ENCODE results near the gene CHD9.

CHD9 gene

DNA sequence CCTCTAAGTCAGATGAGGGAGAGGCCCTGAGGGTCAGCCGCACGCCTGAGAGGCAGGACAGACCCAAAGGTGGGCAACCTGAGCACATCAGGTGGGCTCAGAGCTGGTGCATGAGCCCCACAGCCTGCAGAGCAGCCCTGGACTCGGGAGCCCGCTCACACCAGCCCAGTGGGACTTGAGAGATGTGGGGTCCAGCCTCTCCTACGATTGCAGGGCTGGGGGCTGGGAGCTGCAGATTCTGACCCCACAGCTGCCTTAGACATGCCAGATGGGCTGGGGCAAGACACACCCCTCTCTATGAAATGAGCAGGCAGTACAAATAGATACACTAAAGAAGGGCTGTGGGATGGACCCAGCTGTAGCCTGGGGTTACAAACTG is 302.4 kb downstream of the CHD9 start:
- no peak overlapping the region for H3K9ac ChIP-seq (ENCODE audit: low read length)
- H3K4me3 ChIP-seq (ENCODE audit: low read length): no peak overlapping the region
- H3K27me3 ChIP-seq (ENCODE audit: control insufficient read depth, insufficient read depth, low read length): no peaks in the 10 kb centered on the region
- no peak overlapping the region for H3K27ac ChIP-seq (ENCODE audit: low read depth, low read length)
- H3K36me3 ChIP-seq (ENCODE audit: control insufficient read depth, insufficient read depth, low read length): no peaks in the 10 kb centered on the region
- H3K4me1 ChIP-seq (ENCODE audit: control insufficient read depth, insufficient read depth, low read length): no peaks in the 10 kb centered on the region

DNA sequence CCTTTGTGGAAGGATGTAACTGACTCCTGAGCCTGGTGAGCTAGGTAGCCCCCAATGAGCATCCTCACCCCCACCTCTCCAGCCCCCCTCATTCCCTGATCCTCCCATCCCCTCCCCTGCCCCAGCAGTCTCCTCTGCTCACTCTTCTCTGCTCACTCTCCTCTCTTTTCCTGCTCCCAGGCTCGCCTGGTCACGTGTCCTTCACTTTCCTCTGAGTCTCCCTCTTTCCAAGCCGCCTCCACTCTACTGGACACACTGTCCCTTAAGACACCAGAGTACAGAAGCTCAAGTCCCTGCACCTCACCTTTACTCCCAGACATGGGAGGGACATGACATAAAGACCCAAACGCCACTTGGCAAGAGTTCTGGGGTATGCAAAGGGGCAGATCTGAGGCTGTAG is 303.2 kb downstream of the CHD9 start:
- no peaks in the 10 kb centered on the region for H3K4me1 ChIP-seq (ENCODE audit: control insufficient read depth, insufficient read depth, low read length)
- H3K9ac ChIP-seq (ENCODE audit: low read length): no peak overlapping the region
- no peak overlapping the region for H3K27ac ChIP-seq (ENCODE audit: low read depth, low read length)
- H3K36me3 ChIP-seq (ENCODE audit: control insufficient read depth, insufficient read depth, low read length): no peaks in the 10 kb centered on the region
- no peaks in the 10 kb centered on the region for H3K27me3 ChIP-seq (ENCODE audit: control insufficient read depth, insufficient read depth, low read length)
- H3K4me3 ChIP-seq (ENCODE audit: low read length): no peak overlapping the region

DNA sequence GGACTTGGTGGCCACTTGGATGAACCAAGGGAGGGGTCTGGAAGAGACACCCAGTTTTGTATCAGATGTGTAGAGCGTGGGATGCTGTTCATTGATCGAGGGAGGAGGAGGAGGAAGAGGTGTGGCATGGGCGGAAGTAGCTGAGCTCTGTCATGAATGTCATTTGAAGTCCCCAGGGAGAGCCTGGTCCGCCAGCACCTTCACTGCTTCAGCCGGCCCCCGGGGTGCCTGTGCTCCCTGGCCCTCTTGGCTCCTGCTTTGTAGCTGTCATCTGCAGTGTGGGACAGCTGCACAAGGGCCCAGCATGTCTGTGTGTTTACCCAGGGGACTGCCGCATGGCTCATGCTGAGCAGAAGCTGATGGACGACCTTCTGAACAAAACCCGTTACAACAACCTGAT is 304.1 kb downstream of the CHD9 start:
- H3K27ac ChIP-seq (ENCODE audit: low read depth, low read length): no peak overlapping the region
- H3K9ac ChIP-seq (ENCODE audit: low read length): no peak overlapping the region
- H3K4me1 ChIP-seq (ENCODE audit: control insufficient read depth, insufficient read depth, low read length): no peaks in the 10 kb centered on the region
- H3K36me3 ChIP-seq (ENCODE audit: control insufficient read depth, insufficient read depth, low read length): no peaks in the 10 kb centered on the region
- H3K27me3 ChIP-seq (ENCODE audit: control insufficient read depth, insufficient read depth, low read length): no peaks in the 10 kb centered on the region
- H3K4me3 ChIP-seq (ENCODE audit: low read length): no peak overlapping the region

DNA sequence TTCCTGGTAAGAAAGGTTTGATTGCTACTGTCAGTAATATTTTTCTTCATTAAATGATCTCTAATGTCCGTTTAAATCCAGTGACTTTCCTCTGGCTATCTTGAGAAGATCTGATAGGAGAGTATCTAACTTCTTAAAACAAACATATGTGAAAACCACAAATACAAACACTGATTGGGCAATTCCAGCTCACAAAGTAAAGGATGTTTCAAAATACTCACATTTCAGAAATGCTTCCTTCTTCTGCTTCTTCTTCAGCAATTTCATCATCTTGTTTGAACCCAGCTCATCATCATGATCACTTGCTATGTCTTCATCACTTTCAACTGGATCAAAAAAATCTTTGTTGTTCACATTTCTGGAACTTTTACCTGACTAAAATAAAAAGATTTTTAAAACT is 315.1 kb downstream of the CHD9 start:
- Histone ChIP-seq H3K4me3 (ENCODE audit: low read length) (no peak overlapping the region), H3K36me3 (ENCODE audit: control insufficient read depth, insufficient read depth, low read length) (no peaks in the 10 kb centered on the region), H3K27ac (ENCODE audit: low read depth, low read length) (no peak overlapping the region), H3K4me1 (ENCODE audit: control insufficient read depth, insufficient read depth, low read length) (no peaks in the 10 kb centered on the region), H3K9ac (ENCODE audit: low read length) (no peak overlapping the region), H3K27me3 (ENCODE audit: control insufficient read depth, insufficient read depth, low read length) (peaks cover 4% of the 10 kb centered on the region)

DNA sequence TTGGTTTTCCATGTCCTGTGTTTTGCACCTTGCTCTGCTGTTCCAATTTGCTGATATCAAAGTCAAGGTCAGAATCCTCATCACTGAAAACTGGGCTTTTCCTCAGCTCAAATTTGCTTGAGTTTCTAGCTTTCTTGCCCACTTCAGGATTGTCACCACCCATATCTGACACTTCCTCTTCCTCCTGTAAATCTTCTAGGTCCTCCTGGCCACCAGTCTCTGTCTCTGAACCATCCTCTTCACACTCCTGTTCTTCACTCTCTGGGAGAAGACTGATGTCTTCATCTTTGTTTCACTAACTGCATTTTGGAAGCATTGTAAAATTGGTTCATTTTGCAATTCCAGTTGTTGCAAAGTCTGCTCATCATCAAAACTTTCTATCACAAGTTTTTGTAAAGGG is 316.0 kb downstream of the CHD9 start:
- H3K27ac ChIP-seq (ENCODE audit: low read depth, low read length): no peak overlapping the region

DNA sequence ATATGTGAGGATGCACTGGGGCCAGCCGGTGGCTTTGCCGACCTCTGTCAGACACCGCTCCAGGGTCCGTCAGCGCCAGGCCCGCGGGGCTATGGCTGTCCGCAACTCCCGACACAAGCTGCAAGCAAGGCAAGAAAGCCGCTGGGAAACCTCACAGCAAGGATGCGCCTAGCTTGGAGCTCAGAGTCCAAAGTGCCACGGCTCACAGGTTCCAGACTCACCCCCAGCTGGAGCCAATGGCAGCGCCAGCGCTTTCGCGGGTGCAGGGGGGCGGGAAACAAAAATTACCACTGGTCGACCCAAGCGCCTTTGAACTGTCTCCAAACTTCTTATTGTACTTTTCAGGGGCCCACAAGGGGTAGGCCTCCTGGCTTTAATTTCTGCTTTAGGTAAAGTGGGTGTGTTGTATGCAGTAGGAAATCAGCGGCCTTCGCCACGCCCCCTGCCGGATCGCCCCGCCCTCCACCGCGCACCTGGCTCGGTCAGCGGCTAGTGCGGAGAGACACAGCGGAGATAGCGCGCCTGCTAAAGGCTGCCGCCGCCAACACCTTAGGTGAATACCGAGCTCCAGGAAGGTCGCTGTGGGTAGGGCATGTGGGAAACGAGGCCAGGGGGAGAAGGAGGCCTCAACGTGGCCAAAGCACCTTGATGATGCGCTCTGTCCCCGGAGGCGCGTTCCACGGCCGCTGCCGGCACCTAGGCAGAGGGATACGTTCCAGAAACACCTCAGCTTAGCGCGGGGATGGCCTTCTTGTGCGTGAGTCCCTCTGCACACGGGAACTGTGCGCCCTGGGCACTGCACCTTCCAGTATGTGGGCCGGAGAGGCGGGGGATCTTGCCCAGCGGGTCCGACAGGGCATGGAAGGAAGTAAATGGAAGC is 318.4 kb downstream of the CHD9 start:
- Histone ChIP-seq H3K36me3 (ENCODE audit: control insufficient read depth, insufficient read depth, low read length) (no peaks in the 10 kb centered on the region), H3K27ac (ENCODE audit: low read depth, low read length) (no peak overlapping the region), H3K9ac (ENCODE audit: low read length) (no peak overlapping the region), H3K4me3 (ENCODE audit: low read length) (peak overlapping the region; percentile 61), H3K4me1 (ENCODE audit: control insufficient read depth, insufficient read depth, low read length) (no peaks in the 10 kb centered on the region), H3K27me3 (ENCODE audit: control insufficient read depth, insufficient read depth, low read length) (peaks cover 4% of the 10 kb centered on the region)

More for the DNA sequence above, 316.0 kb downstream of the CHD9 start:
- no peaks in the 10 kb centered on the region for H3K4me1 ChIP-seq (ENCODE audit: control insufficient read depth, insufficient read depth, low read length)
- H3K9ac ChIP-seq (ENCODE audit: low read length): no peak overlapping the region
- peaks cover 4% of the 10 kb centered on the region for H3K27me3 ChIP-seq (ENCODE audit: control insufficient read depth, insufficient read depth, low read length)
- H3K36me3 ChIP-seq (ENCODE audit: control insufficient read depth, insufficient read depth, low read length): no peaks in the 10 kb centered on the region
- no peak overlapping the region for H3K4me3 ChIP-seq (ENCODE audit: low read length)

DNA sequence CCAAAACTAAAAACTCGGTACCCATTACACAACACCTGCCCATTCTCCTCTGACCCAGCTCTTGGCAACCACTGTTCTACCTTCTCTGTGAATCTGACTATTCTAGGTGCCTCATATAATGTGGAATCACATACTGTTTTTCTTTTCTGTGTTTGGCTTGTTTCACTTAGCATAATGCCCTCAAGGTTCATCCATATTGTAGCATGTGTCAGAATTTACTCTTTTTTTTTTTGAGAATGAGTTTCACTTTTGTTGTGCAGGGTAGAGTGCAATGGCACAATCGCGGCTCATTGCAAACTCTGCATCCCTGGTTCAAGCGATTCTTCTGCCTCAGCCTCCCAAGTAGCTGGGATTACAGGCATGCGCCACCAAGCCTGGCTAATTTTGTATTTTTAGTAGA is 320.0 kb downstream of the CHD9 start:
- H3K27me3 ChIP-seq (ENCODE audit: control insufficient read depth, insufficient read depth, low read length): peaks cover 4% of the 10 kb centered on the region
- H3K36me3 ChIP-seq (ENCODE audit: control insufficient read depth, insufficient read depth, low read length): no peaks in the 10 kb centered on the region
- H3K27ac ChIP-seq (ENCODE audit: low read depth, low read length): no peak overlapping the region
- H3K4me3 ChIP-seq (ENCODE audit: low read length): no peak overlapping the region
- no peaks in the 10 kb centered on the region for H3K4me1 ChIP-seq (ENCODE audit: control insufficient read depth, insufficient read depth, low read length)
- H3K9ac ChIP-seq (ENCODE audit: low read length): no peak overlapping the region

DNA sequence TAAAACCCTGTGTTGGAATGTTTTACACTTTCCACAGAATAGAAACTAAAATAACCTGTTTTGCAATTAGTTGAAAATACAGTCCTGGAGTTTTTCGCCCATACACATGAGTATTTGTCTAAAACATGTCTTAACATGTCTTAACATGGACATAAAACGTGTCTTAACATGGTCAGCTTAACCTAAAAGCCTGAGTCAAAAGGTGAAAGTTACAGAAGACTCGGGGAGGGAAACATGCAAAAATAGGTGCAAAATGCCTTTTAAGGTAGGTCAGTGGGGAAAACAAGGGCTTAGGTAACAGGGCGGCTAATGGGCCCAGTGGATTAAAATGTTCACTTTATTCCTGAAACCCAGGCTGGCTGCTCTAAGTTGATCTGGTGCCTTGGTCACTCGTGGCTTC is 323.3 kb downstream of the CHD9 start:
- H3K27me3 ChIP-seq (ENCODE audit: control insufficient read depth, insufficient read depth, low read length): no peaks in the 10 kb centered on the region
- no peak overlapping the region for H3K9ac ChIP-seq (ENCODE audit: low read length)
- no peak overlapping the region for H3K27ac ChIP-seq (ENCODE audit: low read depth, low read length)
- no peaks in the 10 kb centered on the region for H3K36me3 ChIP-seq (ENCODE audit: control insufficient read depth, insufficient read depth, low read length)
- no peak overlapping the region for H3K4me3 ChIP-seq (ENCODE audit: low read length)
- no peaks in the 10 kb centered on the region for H3K4me1 ChIP-seq (ENCODE audit: control insufficient read depth, insufficient read depth, low read length)

Measured in rectal smooth muscle tissue (tissue), 1 donor.